ENCODE results near the gene PARD6B.
"Not testable (repeated sequence)": the region's sequence is repeated elsewhere in the genome, so short reads cannot be mapped to it uniquely, and the experiment has no call there.

The PARD6B gene

DNA sequence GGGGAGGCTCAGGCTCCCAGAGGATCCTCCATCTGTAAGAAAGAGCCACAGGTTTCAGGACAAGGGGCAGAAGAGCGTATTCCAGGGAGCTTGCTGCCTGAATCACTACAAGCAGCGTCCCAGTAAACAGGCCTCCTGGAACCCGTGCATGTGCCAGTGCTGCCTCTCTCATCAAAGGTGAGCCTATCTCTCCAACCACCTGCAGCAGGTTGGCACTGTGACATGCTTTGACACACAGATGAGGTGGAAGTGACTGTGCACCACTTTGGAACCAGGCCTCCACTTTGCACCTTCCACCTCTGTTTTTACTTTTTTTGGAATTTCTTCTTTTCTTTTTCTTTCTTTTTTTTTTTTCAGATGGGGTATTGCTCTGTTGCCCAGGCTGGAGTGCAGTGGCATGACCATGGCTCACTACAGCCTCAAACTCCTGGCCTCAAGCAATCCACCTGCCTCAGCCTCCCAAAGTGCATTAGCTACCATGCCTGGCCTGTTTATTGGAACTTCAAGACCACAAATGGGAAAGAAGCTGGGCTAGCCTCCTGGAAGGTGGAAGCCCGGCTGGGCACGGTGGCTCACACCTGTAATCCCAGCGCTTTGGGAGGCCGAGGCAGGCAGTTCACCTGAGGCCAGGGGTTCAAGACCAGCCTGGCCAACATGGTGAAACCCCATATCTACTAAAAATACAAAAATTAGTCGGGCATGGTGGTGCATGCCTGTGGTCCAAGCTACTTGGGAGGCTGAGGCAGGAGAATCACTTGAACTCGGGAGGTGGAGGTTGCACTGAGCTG is 27.5 kb upstream of the PARD6B start:
- DNase-seq (ENCODE audit: low read depth) = not testable (repeated sequence)

DNA sequence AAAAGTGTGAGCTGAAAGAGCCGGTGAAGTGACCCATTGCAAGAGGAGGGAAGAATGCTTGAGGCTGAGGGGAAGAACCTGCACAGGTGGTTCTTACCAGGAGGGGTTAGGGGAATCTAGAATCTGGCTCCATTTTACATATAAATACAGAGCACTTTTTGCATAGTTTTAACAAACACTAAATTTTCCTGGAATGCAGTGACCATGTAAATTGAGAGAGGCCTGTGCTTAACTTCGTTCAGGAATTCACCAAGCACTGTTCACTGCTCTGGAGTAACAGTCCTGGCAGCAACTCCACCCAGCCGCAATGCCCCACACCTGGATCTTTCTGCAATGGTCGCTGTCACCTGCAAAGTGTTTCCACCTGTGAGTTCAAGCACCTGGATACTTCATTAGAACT is 26.9 kb upstream of the PARD6B start:
- DNase-seq (ENCODE audit: low read depth) = no peak

DNA sequence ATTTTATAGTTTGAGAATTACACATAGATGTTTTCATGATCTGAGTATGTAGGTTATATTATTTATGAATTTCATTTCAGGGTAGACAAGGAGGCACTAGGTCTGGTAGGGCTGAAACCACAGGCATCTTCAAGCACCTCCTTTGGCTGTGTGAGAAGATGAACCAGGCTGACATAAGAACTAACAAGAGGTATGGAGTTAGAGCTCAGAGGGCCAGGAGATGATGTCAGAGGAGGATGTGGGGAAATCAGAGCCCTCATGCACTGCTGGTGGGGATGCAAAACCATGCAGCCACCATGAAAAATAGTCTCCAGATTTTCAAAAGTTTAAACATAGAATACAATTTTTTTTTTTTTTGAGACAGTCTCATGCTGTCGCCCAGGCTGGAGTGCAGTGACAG is 26.4 kb upstream of the PARD6B start:
- DNase-seq (ENCODE audit: low read depth) = no peak

DNA sequence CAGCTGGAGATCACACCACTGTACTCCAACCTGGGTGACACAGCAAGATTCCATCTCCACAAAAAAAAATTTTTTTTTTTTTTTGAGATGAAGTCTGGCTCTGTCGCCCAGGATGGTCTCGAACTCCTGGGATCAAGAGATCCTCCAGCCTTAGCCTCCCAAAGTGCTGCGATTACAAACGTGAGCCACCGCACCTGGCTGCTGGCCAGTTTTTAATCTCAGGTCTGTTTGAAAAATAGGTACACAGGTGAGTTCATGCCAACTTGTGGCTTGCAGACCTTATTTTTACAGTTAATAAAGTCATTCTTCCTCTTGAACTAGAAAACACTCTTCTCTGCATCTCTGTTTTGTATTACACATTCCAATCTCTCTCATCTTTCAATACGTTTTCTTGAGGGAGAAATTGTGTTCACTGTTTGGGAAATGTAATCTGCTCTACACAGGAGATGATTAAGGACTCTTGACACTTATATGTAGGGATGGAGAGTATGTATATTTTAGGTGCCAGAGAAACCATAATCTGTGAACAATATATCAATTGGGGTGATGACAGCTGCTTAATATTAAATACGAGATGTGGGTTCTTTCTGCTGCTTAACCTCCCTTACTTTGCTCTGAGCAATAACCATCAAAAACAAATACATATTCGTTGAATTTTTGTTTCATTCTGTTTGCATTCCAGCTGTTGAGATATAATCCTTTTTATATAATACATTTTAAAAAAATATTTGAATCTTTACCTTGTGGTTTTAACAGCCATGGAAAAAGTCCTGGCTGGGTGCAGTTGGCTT is 22.3 kb upstream of the PARD6B start:
- DNase-seq (ENCODE audit: low read depth) = no peak

DNA sequence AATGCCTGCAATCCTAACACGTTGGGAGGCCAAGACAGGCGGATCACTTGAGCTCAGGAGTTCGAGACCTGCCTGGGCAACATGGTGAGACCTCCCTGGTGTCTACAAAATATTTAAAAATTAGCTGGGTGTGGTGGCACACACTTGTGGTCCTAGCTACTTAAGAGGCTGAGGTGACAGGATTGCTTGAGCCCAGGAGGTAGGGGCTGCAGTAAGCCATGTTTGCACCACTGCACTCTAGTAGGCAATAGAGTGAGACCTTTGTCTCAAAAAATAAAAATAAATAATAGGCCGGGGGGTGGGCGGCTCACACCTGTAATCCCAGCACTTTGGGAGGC is 21.8 kb upstream of the PARD6B start:
- no peak for DNase-seq (ENCODE audit: low read depth)

DNA sequence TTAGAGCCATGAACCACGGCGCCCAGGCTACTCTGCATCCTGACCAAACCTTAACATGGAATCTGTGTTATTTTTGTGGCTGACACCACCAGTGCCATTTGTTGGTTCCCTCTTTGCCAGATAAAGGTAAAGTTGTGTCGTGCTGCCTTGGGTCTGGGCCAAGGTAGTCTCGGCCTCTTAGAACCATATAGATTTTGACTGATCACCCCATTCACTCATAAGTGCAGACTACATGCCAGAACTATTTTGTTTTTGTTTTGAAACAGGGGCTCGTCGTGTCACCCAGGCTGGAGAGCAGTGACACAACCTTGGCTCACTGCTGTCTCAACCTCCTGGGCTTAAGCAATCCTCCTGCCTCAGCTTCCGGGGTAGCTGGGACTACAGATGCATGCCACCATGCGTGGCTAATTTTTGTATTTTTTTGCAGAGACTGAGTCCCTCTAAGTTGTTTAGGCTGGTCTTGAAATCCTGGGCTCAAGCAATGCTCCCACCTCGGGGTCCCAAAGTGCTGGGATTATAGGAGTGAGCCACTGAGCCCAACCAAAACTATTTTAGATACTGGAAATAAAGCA is 20.8 kb upstream of the PARD6B start:
- no peak for DNase-seq (ENCODE audit: low read depth)

DNA sequence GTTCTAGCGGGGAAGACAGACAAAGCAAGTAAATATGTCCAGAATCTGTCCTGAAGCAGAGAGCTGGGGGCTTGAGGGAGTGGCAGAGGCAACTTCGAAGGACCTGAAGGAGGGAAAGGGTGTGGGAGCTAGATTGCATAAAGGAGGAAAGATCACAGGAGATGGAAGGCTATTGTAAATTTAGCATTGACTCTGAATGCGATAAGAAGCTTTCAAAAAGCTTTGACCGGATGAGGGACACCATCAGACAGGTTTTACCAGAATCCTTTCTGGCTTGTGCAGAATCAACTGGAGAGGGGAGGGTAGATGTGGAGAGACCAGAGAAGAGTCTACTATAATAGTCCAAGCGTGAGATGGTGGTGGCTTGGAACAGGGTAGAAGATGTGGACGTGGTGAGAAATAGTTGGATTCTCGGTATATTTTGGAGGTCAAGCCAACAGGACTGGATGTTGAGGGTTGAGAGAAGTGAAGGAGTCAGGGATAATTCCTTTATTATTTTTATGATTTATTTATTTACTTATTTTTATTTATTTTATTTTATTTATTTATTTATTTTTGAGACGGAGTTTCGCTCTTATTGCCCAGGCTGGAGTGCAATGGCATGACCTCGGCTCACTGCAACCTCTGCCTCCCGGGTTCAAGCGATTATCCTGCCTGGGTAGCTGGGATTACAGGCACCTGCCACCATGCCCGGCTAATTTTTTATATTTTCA is 20.1 kb upstream of the PARD6B start:
- no peak for DNase-seq (ENCODE audit: low read depth)

DNA sequence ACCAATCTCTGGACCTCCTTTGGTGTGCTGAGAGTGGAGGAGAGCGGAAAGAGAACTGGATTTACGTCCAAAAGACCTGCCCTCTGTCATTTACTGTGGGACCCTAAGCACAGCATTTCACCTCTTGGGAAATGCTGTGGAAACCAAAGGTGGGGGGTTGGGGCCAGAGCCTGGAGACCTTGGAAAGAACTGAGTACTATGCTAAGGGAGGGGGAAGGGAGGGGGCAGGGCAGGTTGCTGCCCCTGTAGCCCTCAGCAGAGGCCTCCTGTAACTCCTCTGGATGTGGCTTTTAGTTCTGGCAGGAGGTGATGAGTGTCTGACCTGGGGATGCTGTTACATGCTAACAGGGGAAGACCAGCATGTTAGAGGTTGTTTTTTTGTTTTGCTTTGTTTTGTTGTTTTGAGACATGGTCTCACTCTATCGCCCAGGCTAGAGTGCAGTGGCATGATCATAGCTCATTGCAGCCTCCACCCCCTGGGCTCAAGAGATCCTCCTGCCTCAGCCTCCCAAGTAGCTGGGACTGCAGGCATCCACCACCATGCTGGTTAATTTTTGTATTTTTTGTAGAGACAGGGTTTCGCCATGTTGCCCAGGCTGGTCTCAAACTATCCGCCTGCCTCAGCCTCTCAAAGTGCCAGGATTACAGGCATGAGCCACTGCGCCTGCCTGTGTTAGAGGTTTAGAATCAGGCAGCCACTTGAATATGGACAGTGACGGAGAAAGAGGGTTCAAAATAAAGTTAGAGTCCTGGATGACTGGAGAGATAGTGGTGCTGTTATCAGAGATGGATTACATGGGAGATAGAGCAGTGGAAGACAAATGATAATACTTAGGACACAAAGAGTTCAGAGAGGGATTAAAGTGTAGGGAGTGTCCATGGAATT is 18.4 kb upstream of the PARD6B start:
- no peak for DNase-seq (ENCODE audit: low read depth)

DNA sequence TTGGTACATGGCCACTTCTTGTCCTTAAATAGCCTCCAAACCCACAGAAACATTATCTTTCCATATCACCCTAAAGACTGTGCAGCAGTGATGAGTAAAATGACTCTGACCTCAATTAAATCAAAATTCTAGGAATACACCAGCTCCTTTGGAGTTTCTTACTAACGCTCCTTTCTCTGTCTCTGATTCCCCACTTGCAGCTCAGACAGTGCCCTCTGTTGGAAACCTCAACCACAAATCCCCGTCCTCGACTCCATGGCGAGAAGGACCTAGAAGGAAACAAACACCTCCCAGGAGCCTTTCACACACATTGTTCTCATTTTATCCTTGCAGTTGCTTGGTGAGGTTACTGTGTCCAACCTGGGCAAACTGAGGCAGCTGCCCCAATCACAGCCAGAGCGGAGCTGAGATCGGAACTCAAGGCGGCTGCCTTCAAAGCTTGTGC is 17.7 kb upstream of the PARD6B start:
- no peak for DNase-seq (ENCODE audit: low read depth)

DNA sequence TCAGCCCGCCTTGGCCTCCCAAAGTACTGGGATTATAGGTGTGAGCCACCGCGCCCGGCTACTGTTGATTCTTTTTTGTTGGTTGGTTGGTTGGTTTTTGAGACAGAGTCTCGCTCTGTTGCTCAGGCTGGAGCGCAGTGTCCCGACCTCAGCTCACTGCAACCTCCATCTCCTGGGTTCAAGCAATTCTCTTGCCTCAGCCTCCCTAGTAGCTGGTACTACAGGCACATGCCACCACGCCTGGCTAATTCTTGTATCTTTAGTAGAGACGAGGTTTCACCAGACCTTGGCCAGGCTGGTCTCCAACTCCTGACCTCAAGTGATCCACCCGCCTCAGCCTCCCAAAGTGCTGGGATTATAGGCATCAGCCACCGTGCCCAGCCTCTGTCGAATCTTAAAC is 17.0 kb upstream of the PARD6B start:
- DNase-seq (ENCODE audit: low read depth) = not testable (repeated sequence)

DNA sequence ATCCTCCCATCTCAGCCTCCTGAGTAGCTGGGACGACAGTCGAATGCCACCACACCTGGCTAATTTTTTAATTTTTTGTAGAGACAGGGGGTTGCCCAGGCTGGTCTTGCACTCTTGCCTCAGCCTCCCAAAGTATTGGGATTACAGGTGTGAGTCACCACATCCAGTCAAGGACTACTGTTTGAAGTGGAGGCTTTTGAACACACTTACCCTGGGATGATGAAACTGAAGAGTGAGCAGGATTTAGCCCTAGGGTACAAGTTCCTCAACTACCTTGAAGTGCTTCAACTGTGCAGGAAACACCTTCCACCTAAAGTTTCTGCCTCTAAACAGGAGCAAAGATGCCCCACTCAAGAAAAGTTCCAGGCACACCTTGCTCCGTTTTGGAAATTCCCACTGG is 15.7 kb upstream of the PARD6B start:
- DNase-seq (ENCODE audit: low read depth) = no peak

DNA sequence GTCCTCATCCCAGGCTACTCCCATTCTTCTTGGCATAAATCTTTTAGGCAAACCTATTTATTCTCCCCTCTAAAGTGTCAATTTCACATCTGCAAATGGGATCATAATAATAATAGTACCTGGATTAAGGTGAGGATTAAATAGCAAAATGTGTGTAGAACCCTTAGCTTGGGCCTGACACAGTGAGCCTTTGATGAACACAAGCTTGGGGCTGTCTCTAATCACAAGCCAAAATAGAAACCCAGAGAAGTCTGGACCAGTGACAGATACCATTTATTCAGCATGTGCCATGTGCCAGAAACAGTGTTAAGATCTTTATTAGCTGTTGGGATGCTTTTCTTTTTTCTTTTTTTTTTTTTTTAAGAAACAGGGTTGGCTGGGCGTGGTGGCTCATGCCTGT is 14.9 kb upstream of the PARD6B start:
- no peak for DNase-seq (ENCODE audit: low read depth)

DNA sequence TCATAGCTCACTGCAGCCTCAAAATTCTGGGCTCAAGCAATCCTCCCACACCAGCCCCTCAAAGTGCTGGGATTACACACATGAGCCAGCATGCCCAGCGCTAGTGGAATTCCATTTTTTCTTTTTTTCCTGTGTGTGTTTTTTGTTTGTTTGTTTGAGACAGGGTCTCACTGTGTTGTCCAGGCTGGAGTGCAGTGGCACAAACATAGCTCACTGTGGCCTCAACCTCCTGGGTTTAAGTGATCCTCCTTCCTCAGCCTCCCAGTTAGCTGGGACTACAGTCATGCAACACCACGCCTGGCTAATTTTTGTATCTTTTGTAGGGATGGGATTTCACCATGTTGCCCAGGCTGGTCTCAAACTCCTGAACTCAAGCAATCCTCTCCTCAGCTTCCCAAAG is 14.1 kb upstream of the PARD6B start:
- no peak for DNase-seq (ENCODE audit: low read depth)

DNA sequence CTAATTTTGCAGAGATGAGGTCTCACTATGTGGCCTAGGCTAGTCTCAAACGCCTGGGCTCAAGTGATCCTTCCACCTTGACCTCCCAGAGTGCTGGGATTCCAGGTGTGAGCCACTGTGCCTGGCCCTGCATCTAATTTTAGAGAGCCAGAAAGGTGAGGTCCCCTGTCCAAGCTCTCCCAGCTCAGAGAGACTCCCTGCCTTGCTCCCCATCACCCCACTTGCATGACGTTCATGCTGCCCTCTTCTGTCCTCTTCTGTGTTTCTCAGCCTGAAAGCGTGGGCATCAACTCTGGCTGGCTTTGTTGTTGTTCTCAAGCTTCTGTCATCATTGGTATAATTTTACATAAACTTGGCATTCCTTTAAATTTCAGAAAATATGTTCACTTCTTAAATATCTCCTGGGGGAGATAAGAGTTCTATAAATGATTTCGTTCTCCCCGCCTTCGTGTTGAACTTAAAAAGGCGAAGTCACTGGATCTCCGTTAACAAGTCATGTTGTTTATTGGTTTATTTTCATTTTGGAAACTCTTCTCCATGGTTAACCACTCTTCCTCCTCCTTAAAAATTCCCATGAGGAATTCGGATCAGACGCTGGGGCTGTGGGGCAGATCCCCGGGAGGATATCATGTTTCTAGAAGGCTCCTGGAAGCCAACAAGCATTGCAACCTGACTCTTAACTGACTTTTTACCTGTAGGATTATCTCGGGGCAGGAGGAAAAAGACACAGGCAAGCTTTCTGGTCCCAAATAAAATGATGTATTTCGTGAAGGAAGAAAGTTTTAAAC is 13.2 kb upstream of the PARD6B start:
- no peak for DNase-seq (ENCODE audit: low read depth)

DNA sequence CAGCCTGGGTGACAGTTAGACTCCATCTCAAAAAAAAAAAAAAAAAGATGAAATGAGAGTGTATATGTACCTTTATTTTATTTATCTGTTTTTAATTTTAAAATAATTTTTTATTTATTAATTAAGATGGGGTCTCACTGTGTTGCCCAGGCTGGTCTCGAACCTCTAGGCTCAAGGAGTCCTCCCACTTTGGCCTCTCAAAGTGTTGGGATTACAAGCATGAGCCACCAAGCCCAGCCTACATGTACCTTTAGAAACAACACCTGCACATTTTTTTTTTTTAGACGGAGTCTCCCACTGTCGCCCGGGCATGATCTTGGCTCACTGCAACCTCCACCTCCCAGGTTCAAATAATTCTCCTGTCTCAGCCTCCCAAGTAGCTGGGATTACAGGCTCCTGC is 12.1 kb upstream of the PARD6B start:
- DNase-seq (ENCODE audit: low read depth) = no peak

DNA sequence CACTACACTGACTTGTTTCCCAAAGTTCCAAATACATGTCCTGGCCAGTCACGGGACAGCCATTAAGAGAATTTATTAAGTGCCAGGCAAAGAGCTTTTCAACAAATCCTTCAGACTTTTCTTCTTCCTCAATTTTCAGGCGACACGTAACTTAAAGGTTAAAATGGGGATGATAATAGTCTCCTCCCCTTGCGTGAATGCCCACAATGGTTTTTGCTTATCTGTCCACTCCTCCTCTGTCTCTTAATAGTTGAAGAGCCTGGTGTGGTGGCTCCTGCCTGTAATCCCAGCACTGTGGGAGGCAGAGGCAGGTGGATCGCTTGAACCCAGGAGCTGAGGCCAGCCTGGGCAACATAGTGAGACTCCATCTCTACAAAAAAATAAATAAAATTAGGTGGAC is 11.4 kb upstream of the PARD6B start:
- DNase-seq (ENCODE audit: low read depth) = no peak

DNA sequence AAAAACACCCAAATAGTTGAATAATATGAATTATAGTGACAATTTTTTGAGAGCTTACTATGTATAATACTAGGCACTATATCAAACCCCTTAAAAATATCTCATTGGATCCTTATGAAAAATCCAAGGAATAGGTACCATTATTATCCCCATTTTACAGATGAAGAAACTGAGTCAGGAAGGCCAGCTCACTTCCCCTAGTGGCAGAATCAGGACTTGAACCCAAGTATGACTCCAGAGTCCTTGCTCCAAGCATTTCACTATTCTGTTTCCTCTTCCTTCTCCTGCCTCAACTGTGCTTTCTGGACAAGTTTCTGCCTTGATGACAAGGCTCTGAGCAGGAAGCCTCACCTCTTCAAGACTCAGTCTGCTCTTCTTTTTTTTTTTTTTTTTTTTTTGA is 10.8 kb upstream of the PARD6B start:
- no peak for DNase-seq (ENCODE audit: low read depth)

DNA sequence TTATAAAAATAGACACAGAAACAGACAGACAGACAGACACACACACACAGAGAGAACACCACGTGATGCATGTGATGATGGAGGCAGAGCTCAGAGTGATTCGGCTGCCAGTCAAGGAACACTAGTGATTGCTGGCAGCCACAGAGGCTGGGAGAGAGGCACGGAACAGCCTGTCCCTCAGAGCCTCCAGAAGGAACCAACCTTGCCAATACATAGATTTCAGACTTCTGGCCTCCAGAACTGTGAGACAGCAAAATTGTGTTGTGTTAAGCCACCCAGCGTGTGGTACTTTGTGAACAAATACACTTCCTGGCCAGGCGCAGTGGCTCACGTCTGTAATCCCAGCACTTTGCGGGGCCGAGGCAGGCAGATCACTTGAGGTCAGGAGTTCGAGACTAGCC is 9.5 kb upstream of the PARD6B start:
- no peak for DNase-seq (ENCODE audit: low read depth)

DNA sequence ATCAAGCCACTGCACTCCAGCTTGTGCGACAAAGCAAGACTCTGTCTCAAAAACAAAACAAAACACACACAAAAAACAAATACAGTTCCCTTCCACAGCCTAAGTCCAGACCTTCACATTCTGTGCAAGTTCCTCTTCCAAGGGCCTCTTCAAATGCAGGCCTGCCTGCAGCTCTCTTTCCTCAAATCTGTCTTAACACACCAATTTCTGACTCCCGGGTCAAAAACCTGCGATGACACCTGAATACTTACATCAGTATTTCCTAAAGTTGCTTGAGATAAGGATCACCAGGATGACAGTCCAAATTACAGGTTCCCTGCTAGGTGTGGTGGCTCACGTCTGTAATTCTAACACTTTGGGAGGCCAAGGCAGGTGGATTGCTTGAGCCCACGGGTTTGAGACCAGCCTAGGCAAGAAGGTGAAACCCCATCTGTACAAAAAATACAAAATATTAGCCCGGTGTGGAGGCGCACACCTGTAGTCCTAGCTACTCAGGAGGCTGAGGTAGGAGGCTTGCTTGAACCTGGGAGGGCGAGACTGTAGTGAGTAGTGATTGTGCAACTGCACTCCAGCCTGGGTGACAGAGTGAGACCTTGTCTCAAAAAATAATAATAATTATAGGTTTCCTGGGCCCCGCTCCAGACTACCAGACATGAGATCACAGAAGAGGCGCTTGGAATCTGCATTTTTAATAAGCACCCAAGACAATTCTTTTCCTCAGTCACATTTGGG is 8.8 kb upstream of the PARD6B start:
- no peak for DNase-seq (ENCODE audit: low read depth)

DNA sequence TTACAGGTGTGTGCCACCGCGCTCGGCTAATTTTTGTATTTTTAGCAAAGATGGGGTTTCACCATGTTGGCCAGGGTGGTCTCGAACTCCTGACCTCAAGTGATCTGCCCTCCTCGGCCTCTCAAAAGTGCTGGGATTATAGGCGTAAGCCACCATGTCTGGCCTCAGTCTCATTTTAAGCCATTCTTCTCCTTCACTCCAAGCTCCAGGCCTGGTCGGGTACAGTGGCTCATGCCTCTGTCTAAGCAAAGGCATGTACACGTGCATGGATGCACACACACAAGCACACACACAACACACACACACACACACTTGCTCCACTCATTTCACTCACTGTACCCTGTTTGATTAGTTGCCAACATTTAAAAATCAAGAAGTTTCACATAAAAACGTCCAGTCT is 7.7 kb upstream of the PARD6B start:
- no peak for DNase-seq (ENCODE audit: low read depth)
